ENCODE results near the gene PRMT1.
"Not testable (repeated sequence)": the region's sequence is repeated elsewhere in the genome, so short reads cannot be mapped to it uniquely, and the experiment has no call there.

The PRMT1 gene

GRCh38 chr19:49677231-49677900 is at the start of gene PRMT1:
Gene PRMT1, plus strand, starts transcription at chr19:49677271. Its CDS starts 10 bp downstream, at chr19:49677281.
- peak; percentile 55 for DNase-seq

- no peak for DNase-seq
Measured at GRCh38 chr19:49629659-49630058, 47.4 kb upstream of the PRMT1 start.

GRCh38 chr19:49631014-49631588 is 46.0 kb upstream of the PRMT1 start:
- no peak for DNase-seq

- DNase-seq, result no peak
Measured at GRCh38 chr19:49631610-49632192, 45.4 kb upstream of the PRMT1 start.

GRCh38 chr19:49632576-49632975 is 44.5 kb upstream of the PRMT1 start:
- no peak for DNase-seq

- not testable (repeated sequence) for DNase-seq
Measured at GRCh38 chr19:49633273-49633672, 43.8 kb upstream of the PRMT1 start.

- DNase-seq, result no peak
Measured at GRCh38 chr19:49635530-49636232, 41.4 kb upstream of the PRMT1 start.

GRCh38 chr19:49636233-49636932 is 40.7 kb upstream of the PRMT1 start:
- DNase-seq, result no peak

GRCh38 chr19:49637821-49638738 is 39.0 kb upstream of the PRMT1 start:
- no peak for DNase-seq

GRCh38 chr19:49639401-49640112 is 37.5 kb upstream of the PRMT1 start:
- DNase-seq, result no peak

- peak; percentile 98 for DNase-seq
Measured at GRCh38 chr19:49640113-49640898, 36.8 kb upstream of the PRMT1 start, which contains the start of gene RRAS. Gene RRAS, minus strand, starts transcription at chr19:49640143. Its CDS starts 45 bp downstream, at chr19:49640098.

GRCh38 chr19:49641688-49642491 is 35.2 kb upstream of the PRMT1 start, which contains the start of gene SCAF1:
Gene SCAF1, plus strand, starts transcription at chr19:49642209. Its CDS starts 2,818 bp downstream, at chr19:49645027.
- DNase-seq, result peak; percentile 99

GRCh38 chr19:49642492-49643035 is 34.5 kb upstream of the PRMT1 start:
- DNase-seq, result no peak

- no peak for DNase-seq
Measured at GRCh38 chr19:49643466-49643865, 33.6 kb upstream of the PRMT1 start.

GRCh38 chr19:49645592-49645991 is 31.5 kb upstream of the PRMT1 start:
- no peak for DNase-seq

GRCh38 chr19:49645995-49646394 is 31.1 kb upstream of the PRMT1 start:
- no peak for DNase-seq

- no peak for DNase-seq
Measured at GRCh38 chr19:49646586-49646985, 30.5 kb upstream of the PRMT1 start.

- DNase-seq, result no peak
Measured at GRCh38 chr19:49651029-49651819, 25.8 kb upstream of the PRMT1 start.
